NCI-H2171 (cell line): ENCODE results near the gene OR7A10.
"Not testable (repeated sequence)": the region's sequence is repeated elsewhere in the genome, so short reads cannot be mapped to it uniquely, and the experiment has no call there.

Experiments
- DNase-seq: peaks from one replicate; lab custom pipeline; 2025; lab: John Stamatoyannopoulos, UW

OR7A10 gene

DNA sequence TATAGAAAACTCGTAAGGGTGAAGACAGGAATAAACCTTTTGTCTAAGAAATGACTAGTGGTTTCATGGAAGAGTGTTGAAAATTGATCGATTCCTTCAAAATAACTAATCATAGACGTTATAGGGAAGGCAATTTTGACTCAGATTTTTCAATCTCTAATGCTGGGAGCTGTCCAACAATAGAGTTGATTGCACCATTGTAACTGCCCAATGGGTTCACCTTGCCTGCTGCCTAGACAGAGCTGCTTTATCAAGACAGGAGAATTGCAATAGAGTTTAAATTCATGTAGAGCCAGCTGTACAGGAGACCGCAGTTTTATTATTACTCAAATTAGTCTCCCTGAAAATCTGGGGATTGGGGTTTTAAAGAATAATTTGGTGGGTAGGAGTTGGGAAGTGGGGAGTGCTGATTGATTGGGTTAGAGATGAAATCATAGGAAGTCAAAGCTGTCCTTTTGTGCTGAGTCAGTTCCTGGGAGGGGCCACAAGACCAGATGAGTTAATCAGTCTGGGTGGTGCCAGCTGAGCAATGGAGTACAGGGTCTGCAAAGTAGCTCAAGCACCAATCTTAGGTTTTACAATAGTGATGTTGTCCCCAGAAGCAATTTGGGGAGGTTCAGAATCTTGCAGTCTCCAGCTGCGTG lies 53.5 kb downstream of the OR7A10 start:
- DNase-seq, result no peak

- DNase-seq, result not testable (repeated sequence)
Observed at GRCh38 chr19:14792250-14792649, 56.5 kb downstream of the OR7A10 start.
